Sigmoid colon (tissue), 7 donors: ENCODE measurements around the gene FAM234A. TPM values are rescaled to one million over a fixed set of nuclear protein-coding genes. Genes with fewer than 3 reads are reported as not detected.

Experiments used
- DNase-seq: peaks from one replicate; pipeline ENCODE4 v3.0.0-alpha.2; 2019
- H3K27ac ChIP-seq, 4 donors: fragments of 200-600 bp; sonication (generic); one replicate each; pipeline ENCODE4 v1.5.1; 2016 to 2019; ENCODE audit warnings: mild to moderate bottlenecking in 1 of 4
- H3K27me3 ChIP-seq, 3 donors: fragments of 200-600 bp; sonication (generic); one replicate each; pipeline ENCODE4 v1.5.1; 2019; ENCODE audit warnings: mild to moderate bottlenecking in 1 of 3
- H3K36me3 ChIP-seq, 4 donors: fragments of 200-600 bp; sonication (generic); one replicate each; pipeline ENCODE4 v1.5.1; 2016 to 2019
- H3K4me1 ChIP-seq, 4 donors: fragments of 200-600 bp; sonication (generic); one replicate each; pipeline ENCODE4 v1.5.1; 2017 to 2019
- H3K4me3 ChIP-seq, 4 donors: fragments of 200-600 bp; sonication (generic); one replicate each; pipeline ENCODE4 v1.5.1; 2017 to 2019; ENCODE audit warnings: mild to moderate bottlenecking in 2 of 4, moderate library complexity in 1 of 4
- H3K9me3 ChIP-seq, 4 donors: fragments of 200-600 bp in 3 of 4; sonication (generic) in 3 of 4; one replicate each; pipeline versions ENCODE4 v1.5.1 to v1.6.1; 2013 to 2019
- CTCF ChIP-seq, 4 experiments: fragments of 450-650 bp in 3 of 4; fragments of 200-600 bp in 1 of 4; IDR thresholded peaks; one replicate each; pipeline ENCODE4 v1.5.1; 2016 to 2019; ENCODE audit warnings: antibody characterized with exemption in 4 of 4, mild to moderate bottlenecking in 3 of 4, moderate library complexity in 2 of 4
- EP300 ChIP-seq, 4 donors: sonication (generic); formaldehyde crosslinking; IDR thresholded peaks; one replicate each; pipeline ENCODE4 v1.6.1; 2017; ENCODE audit warnings: antibody characterized with exemption in 4 of 4
- POLR2A ChIP-seq, 2 donors: fragments of 450-650 bp; IDR thresholded peaks; one replicate each; pipeline ENCODE4 v1.6.1; 2016; ENCODE audit warnings: antibody characterized with exemption in 2 of 2, mild to moderate bottlenecking in 2 of 2, moderate library complexity in 2 of 2
- POLR2AphosphoS5 ChIP-seq, 4 donors: sonication (generic); formaldehyde crosslinking; IDR thresholded peaks; one replicate each; pipeline ENCODE4 v1.6.1; 2017; ENCODE audit warnings: antibody characterized with exemption in 4 of 4
- WGBS, 2 donors: extraction: QIAGEN DNeasy Blood & Tissue Kit; methylation state at CpG; one replicate each; pipeline ENCODE4 v1.1.7; 2013; 5-methylcytosine and 5-hydroxymethylcytosine counted together
- intact Hi-C: fragments of 100-400 bp; cut with DNase I; formaldehyde crosslinking; loops from one replicate; pipeline ENCODE4 v1.15.1; 2023
- polyA plus RNA-seq, 3 donors: library from polyadenylated mRNA; stranded (reverse); fragments of 200-250 nt; gene quantifications; one replicate each; pipeline ENCODE4 v1.2.3, GENCODE V29; 2013
- total RNA-seq, 4 donors: library from RNA; depleted of rRNA; stranded (reverse); fragments of >200 nt; gene quantifications; one replicate each; pipeline ENCODE4 v1.1.0, GENCODE V29; 2016
- donor health status: healthy with polysubstance abuse.
- donor health status: Bipolar disorder and iron deficiency.
- donor health status: healthy.

Gene FAM234A
- total and polyA plus RNA-seq, 7 donors: 12.6 to 82.5 (median 47.1) TPM

DNA sequence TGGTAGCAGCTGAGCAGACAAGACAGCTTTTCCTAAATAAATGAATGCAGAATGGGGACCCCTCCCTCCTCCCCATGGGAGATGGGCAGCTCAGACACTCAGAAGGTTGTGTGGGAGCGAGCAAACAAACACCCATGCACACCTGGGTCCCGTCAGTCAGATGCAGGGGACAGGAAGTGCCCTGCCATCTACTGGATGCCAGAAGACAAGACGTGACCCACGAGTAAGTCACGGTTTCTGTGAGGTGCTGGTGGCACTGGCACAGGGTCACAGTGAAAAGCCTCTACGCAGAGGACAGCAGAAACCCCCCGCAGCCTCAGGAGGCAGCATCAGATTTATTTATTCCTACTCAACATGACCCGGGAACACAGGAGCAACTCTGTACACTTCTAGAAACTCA, 45.9 kb upstream of the FAM234A start:
- no peak for DNase-seq
- 62 to 67% methylated on average over 8 of the region's 8 CpGs for WGBS, 2 donors
- no peaks in the 10 kb centered on the region for H3K9me3 ChIP-seq
- H3K4me3 ChIP-seq: no peak overlapping the region
- peaks cover 20 to 66% (median 57%) of the 10 kb centered on the region in 4 donors for H3K36me3 ChIP-seq
- H3K27ac ChIP-seq: no peak overlapping the region
- no peaks in the 10 kb centered on the region for H3K27me3 ChIP-seq
- intact Hi-C loops: no loop called here
- no peaks in the 10 kb centered on the region for H3K4me1 ChIP-seq
- TF ChIP-seq POLR2AphosphoS5 (IDR thresholded peaks at IDR 0.05) (no peak), CTCF (IDR thresholded peaks at IDR 0.05) (no peak), POLR2A (IDR thresholded peaks at IDR 0.05) (no peak), EP300 (IDR thresholded peaks at IDR 0.05) (no peak)

- H3K27ac ChIP-seq: no peak overlapping the region
- no peaks in the 10 kb centered on the region for H3K4me1 ChIP-seq
- WGBS, 2 donors: 96% methylated on average over 34 of the region's 34 CpGs
- H3K36me3 ChIP-seq: peaks cover 22 to 77% (median 65%) of the 10 kb centered on the region in 4 donors
- no peaks in the 10 kb centered on the region for H3K9me3 ChIP-seq
- intact Hi-C loops: no loop called here
- TF ChIP-seq CTCF (IDR thresholded peaks at IDR 0.05) (no peak), POLR2A (IDR thresholded peaks at IDR 0.05) (no peak), EP300 (IDR thresholded peaks at IDR 0.05) (no peak), POLR2AphosphoS5 (IDR thresholded peaks at IDR 0.05) (no peak)
- no peak overlapping the region for H3K4me3 ChIP-seq
- no peaks in the 10 kb centered on the region for H3K27me3 ChIP-seq
- no peak for DNase-seq
Measured at GRCh38 chr16:189604-190186, 44.9 kb upstream of the FAM234A start.

DNA sequence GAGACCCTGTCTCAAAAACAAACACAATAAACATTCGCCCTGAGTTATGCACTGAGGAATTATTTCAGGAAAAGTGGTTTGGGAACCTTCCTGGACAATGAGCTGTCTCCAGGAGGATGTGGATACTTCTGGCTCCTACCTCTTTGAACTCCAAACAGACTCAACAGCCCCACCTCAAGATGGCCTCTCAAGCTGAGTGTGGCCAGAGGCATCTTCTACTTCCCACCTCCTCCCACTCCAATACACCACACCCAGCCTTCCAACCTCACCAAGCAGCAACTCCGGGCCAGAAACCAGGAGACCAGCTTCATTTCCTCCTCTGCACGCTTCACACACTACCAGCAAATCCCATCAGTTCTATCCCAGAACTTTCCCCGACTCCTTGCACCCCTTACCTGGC, 42.8 kb upstream of the FAM234A start:
- no peaks in the 10 kb centered on the region for H3K9me3 ChIP-seq
- DNase-seq: no peak
- no peaks in the 10 kb centered on the region for H3K4me1 ChIP-seq
- peaks cover 31 to 98% (median 79%) of the 10 kb centered on the region in 4 donors for H3K36me3 ChIP-seq
- no peak overlapping the region for H3K4me3 ChIP-seq
- TF ChIP-seq POLR2AphosphoS5 (IDR thresholded peaks at IDR 0.05) (no peak), EP300 (IDR thresholded peaks at IDR 0.05) (no peak), POLR2A (IDR thresholded peaks at IDR 0.05) (no peak), CTCF (IDR thresholded peaks at IDR 0.05) (no peak)
- intact Hi-C loops: no loop called here
- WGBS, 2 donors: 92 to 94% methylated on average over 4 of the region's 4 CpGs
- no peak overlapping the region for H3K27ac ChIP-seq
- H3K27me3 ChIP-seq: no peaks in the 10 kb centered on the region

GRCh38 chr16:192686-193085, 41.9 kb upstream of the FAM234A start:
- Histone ChIP-seq H3K36me3 (peaks cover 38 to 100% (median 83%) of the 10 kb centered on the region in 4 donors), H3K27me3 (no peaks in the 10 kb centered on the region), H3K4me1 (no peaks in the 10 kb centered on the region), H3K27ac (no peak overlapping the region), H3K4me3 (no peak overlapping the region), H3K9me3 (no peaks in the 10 kb centered on the region)
- TF ChIP-seq EP300 (IDR thresholded peaks at IDR 0.05) (no peak), CTCF (IDR thresholded peaks at IDR 0.05) (no peak), POLR2AphosphoS5 (IDR thresholded peaks at IDR 0.05) (no peak), POLR2A (IDR thresholded peaks at IDR 0.05) (no peak)
- no peak for DNase-seq
- intact Hi-C loops: no loop called here
- 95 to 96% methylated on average over 11 of the region's 11 CpGs for WGBS, 2 donors

DNA sequence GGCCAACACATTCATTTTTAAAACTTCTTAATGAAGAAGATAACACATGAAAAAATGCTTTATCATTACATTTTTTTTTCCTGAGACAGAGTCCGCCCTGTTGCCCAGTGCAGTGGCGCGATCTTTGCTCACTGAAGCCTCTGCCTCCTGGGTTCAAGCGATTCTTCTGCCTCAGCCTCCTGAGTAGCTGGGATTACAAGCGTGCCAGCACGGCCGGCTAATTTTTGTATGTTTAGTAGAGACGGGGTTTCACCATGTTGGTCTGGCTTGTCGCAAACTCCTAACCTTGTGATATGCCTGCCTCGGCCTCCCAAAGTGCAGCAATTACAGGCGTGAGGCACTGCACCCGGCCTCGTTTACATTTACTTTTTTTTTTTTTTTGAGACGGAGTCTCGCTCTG, 41.2 kb upstream of the FAM234A start:
- intact Hi-C loops: no loop called here
- no peaks in the 10 kb centered on the region for H3K4me1 ChIP-seq
- H3K4me3 ChIP-seq: no peak overlapping the region
- TF ChIP-seq EP300 (IDR thresholded peaks at IDR 0.05) (no peak), CTCF (IDR thresholded peaks at IDR 0.05) (no peak), POLR2AphosphoS5 (IDR thresholded peaks at IDR 0.05) (no peak), POLR2A (IDR thresholded peaks at IDR 0.05) (no peak)
- 91 to 95% methylated on average over 15 of the region's 15 CpGs for WGBS, 2 donors
- peaks cover 44 to 100% (median 87%) of the 10 kb centered on the region in 4 donors for H3K36me3 ChIP-seq
- H3K27ac ChIP-seq: no peak overlapping the region
- DNase-seq: no peak
- H3K27me3 ChIP-seq: no peaks in the 10 kb centered on the region
- no peaks in the 10 kb centered on the region for H3K9me3 ChIP-seq
